Fibroblast of lung (primary cell): Measurements from ENCODE around the gene C19orf67. TPM values are rescaled to one million over a fixed set of nuclear protein-coding genes. Genes with fewer than 3 reads are reported as not detected.

Experiments used
- DNase-seq, 2 donors: peaks; one replicate each; pipeline versions ENCODE4 v3.0.0 to v3.0.0-alpha.2; 2010; ENCODE audit warnings: low read depth in 2 of 2
- H2AFZ ChIP-seq: 2 replicates; pipeline ENCODE4 v1.5.1; 2012; ENCODE audit warnings: low read length, control low read depth, inconsistent platforms
- H3K27ac ChIP-seq: 2 replicates; pipeline ENCODE4 v1.5.1; 2011; ENCODE audit warnings: low read length, control low read depth; ENCODE audit not compliant: insufficient read depth
- H3K27me3 ChIP-seq: 2 replicates; pipeline ENCODE4 v1.5.1; 2011; ENCODE audit warnings: mild to moderate bottlenecking, low read length; ENCODE audit not compliant: control insufficient read depth, insufficient read depth
- H3K36me3 ChIP-seq: 2 replicates; pipeline ENCODE4 v1.5.1; 2011; ENCODE audit warnings: low read length; ENCODE audit not compliant: control insufficient read depth, insufficient read depth
- H3K4me1 ChIP-seq: 2 replicates; pipeline ENCODE4 v1.5.1; 2011; ENCODE audit warnings: low read length; ENCODE audit not compliant: control insufficient read depth, insufficient read depth; ENCODE audit errors: extremely low read depth
- H3K4me2 ChIP-seq: 2 replicates; pipeline ENCODE4 v1.5.1; 2011; ENCODE audit warnings: low read length, control low read depth; ENCODE audit not compliant: insufficient read depth; ENCODE audit errors: extremely low read depth
- H3K4me3 ChIP-seq, 4 experiments: fragments of 200-600 bp in 1 of 4; sonication (generic) in 1 of 4; replicated peaks in 1 of 4; 2 replicates each; pipeline ENCODE4 v1.5.1; 2011 to 2016; ENCODE audit warnings: low read length in 4 of 4, low read depth in 3 of 4, mild to moderate bottlenecking in 3 of 4, control low read depth in 2 of 4, inconsistent platforms in 1 of 4, mixed read lengths in 1 of 4; ENCODE audit not compliant: insufficient read depth in 1 of 4; ENCODE audit errors: control extremely low read depth in 1 of 4
- H3K79me2 ChIP-seq: 2 replicates; pipeline ENCODE4 v1.5.1; 2012; ENCODE audit warnings: mild to moderate bottlenecking, low read length, inconsistent platforms; ENCODE audit not compliant: control insufficient read depth, insufficient read depth
- H3K9ac ChIP-seq: 2 replicates; pipeline ENCODE4 v1.5.1; 2011; ENCODE audit warnings: mild to moderate bottlenecking, low read length, control low read depth; ENCODE audit not compliant: insufficient read depth
- H3K9me3 ChIP-seq: 2 replicates; pipeline ENCODE4 v1.5.1; 2012; ENCODE audit warnings: low read depth, low read length; ENCODE audit not compliant: control insufficient read depth, insufficient read depth
- H4K20me1 ChIP-seq: 2 replicates; pipeline ENCODE4 v1.5.1; 2011; ENCODE audit warnings: low read length; ENCODE audit not compliant: control insufficient read depth, insufficient read depth; ENCODE audit errors: extremely low read depth
- CTCF ChIP-seq, 2 donors: IDR thresholded peaks in 1 of 2; conservative IDR thresholded peaks in 1 of 2; 1 replicate in 1 of 2; 2 replicates in 1 of 2; pipeline ENCODE4 v1.5.1; 2011 to 2012; ENCODE audit warnings: low read length in 2 of 2, control low read depth in 1 of 2, inconsistent platforms in 1 of 2, low read depth in 1 of 2, mild to moderate bottlenecking in 1 of 2
- EZH2 ChIP-seq: IDR thresholded peaks from 2 replicates; pipeline ENCODE4 v1.5.1; 2012; ENCODE audit warnings: low read length, control low read depth, mild to moderate bottlenecking; ENCODE audit errors: missing control alignments
- polyA plus RNA-seq, 2 donors: library from polyadenylated mRNA; depleted of rRNA in 1 of 2; stranded (reverse) in 1 of 2; unstranded in 1 of 2; fragments of >200 nt; gene quantifications; 2 replicates each; pipeline ENCODE4 v1.2.1, GENCODE V29; 2011 to 2012; ENCODE audit warnings: missing spikeins in 1 of 2
- total RNA-seq: library from RNA; depleted of rRNA; stranded (reverse); fragments of >200 nt; gene quantifications from 2 replicates; pipeline ENCODE4 v1.2.1, GENCODE V29; 2014

The C19orf67 gene
- total and polyA plus RNA-seq, 2 donors (not counting 1 experiment from before 2014, with no cell fraction given), result not detected

GRCh38 chr19:14072535-14073260, 12.9 kb downstream of the C19orf67 start, which contains the start of gene MISP3:
MISP3 (plus strand) TSS chr19:14072786; CDS start chr19:14073310, 524 bp downstream.
- H3K9ac ChIP-seq, result peak within 1 kb of the TSS; percentile 36
- H2AFZ ChIP-seq, result peak within 1 kb of the TSS; percentile 50
- peak within 1 kb of the TSS; percentile 86 for H3K4me2 ChIP-seq
- no peak for TF ChIP-seq CTCF (conservative IDR thresholded peaks at IDR 0.05 in 1 of 2, IDR thresholded peaks at IDR 0.05 in 1 of 2; ENCODE audit: low read depth in 1 of 2, low read length in 2 of 2)
- TF ChIP-seq EZH2, result no peak
- no peaks in the 10 kb centered on the region for H3K27me3 ChIP-seq
- peak; percentile 34 to 53 for DNase-seq
- no peak within 1 kb of the TSS for H3K27ac ChIP-seq
- peaks cover 7% of the 10 kb centered on the region for H3K4me1 ChIP-seq
- H3K9me3 ChIP-seq, result no peaks in the 10 kb centered on the region
- H3K79me2 ChIP-seq, result no peaks in the 10 kb centered on the region
- H3K4me3 ChIP-seq, result peak within 1 kb of the TSS; percentile 68 to 85 (median 78)
- no peaks in the 10 kb centered on the region for H4K20me1 ChIP-seq
- H3K36me3 ChIP-seq, result no peaks in the 10 kb centered on the region

- no peak overlapping the region for H3K9ac ChIP-seq
- H3K4me1 ChIP-seq, result peaks cover 7% of the 10 kb centered on the region
- TF ChIP-seq EZH2, result no peak
- no peak for TF ChIP-seq CTCF (conservative IDR thresholded peaks at IDR 0.05 in 1 of 2, IDR thresholded peaks at IDR 0.05 in 1 of 2; ENCODE audit: low read depth in 1 of 2, low read length in 2 of 2)
- no peaks in the 10 kb centered on the region for H3K36me3 ChIP-seq
- no peak overlapping the region for H3K4me2 ChIP-seq
- H3K27me3 ChIP-seq, result no peaks in the 10 kb centered on the region
- no peak overlapping the region for H2AFZ ChIP-seq
- no peak for DNase-seq
- H3K9me3 ChIP-seq, result no peaks in the 10 kb centered on the region
- no peaks in the 10 kb centered on the region for H4K20me1 ChIP-seq
- no peaks in the 10 kb centered on the region for H3K79me2 ChIP-seq
- H3K27ac ChIP-seq, result no peak overlapping the region
- no peak overlapping the region for H3K4me3 ChIP-seq
Measured at GRCh38 chr19:14070268-14071050, 15.1 kb downstream of the C19orf67 start.

GRCh38 chr19:14066134-14066533, 19.4 kb downstream of the C19orf67 start:
- H4K20me1 ChIP-seq, result no peaks in the 10 kb centered on the region
- H3K27me3 ChIP-seq, result no peaks in the 10 kb centered on the region
- no peaks in the 10 kb centered on the region for H3K79me2 ChIP-seq
- H3K9me3 ChIP-seq, result no peaks in the 10 kb centered on the region
- H2AFZ ChIP-seq, result no peak overlapping the region
- no peak for DNase-seq
- H3K9ac ChIP-seq, result no peak overlapping the region
- no peak overlapping the region for H3K4me3 ChIP-seq
- no peaks in the 10 kb centered on the region for H3K4me1 ChIP-seq
- H3K27ac ChIP-seq, result no peak overlapping the region
- no peaks in the 10 kb centered on the region for H3K36me3 ChIP-seq
- no peak for TF ChIP-seq CTCF (conservative IDR thresholded peaks at IDR 0.05 in 1 of 2, IDR thresholded peaks at IDR 0.05 in 1 of 2; ENCODE audit: low read depth in 1 of 2, low read length in 2 of 2)
- TF ChIP-seq EZH2, result no peak
- H3K4me2 ChIP-seq, result no peak overlapping the region
